Measurements from ENCODE around the gene ELMO3.

ELMO3 gene

GRCh38 chr16:67198238-67198734 is 645 bp upstream of the ELMO3 start:
- DNase-seq (ENCODE audit: low read depth in 2 of 2), result no peak

GRCh38 chr16:67199808-67200198 is 872 bp downstream of the ELMO3 start:
- no peak for DNase-seq (ENCODE audit: low read depth in 2 of 2)

- no peak for DNase-seq (ENCODE audit: low read depth in 2 of 2)
Measured at GRCh38 chr16:67200491-67200890, 1.6 kb downstream of the ELMO3 start.

GRCh38 chr16:67201411-67202345 is 2.7 kb downstream of the ELMO3 start:
- no peak for DNase-seq (ENCODE audit: low read depth in 2 of 2)

GRCh38 chr16:67202426-67202825 is 3.5 kb downstream of the ELMO3 start:
- no peak for DNase-seq (ENCODE audit: low read depth in 2 of 2)

GRCh38 chr16:67202956-67203493 is 4.1 kb downstream of the ELMO3 start:
- no peak for DNase-seq (ENCODE audit: low read depth in 2 of 2)

- DNase-seq (ENCODE audit: low read depth in 2 of 2), result no peak
Measured at GRCh38 chr16:67204076-67204475, 5.1 kb downstream of the ELMO3 start.

- no peak for DNase-seq (ENCODE audit: low read depth in 2 of 2)
Measured at GRCh38 chr16:67206129-67206837, 7.4 kb downstream of the ELMO3 start.

- no peak for DNase-seq (ENCODE audit: low read depth in 2 of 2)
Measured at GRCh38 chr16:67206838-67207248, 7.9 kb downstream of the ELMO3 start.

- DNase-seq (ENCODE audit: low read depth in 2 of 2), result no peak
Measured at GRCh38 chr16:67207249-67208091, 8.5 kb downstream of the ELMO3 start.

- no peak for DNase-seq (ENCODE audit: low read depth in 2 of 2)
Measured at GRCh38 chr16:67208154-67208896, 9.4 kb downstream of the ELMO3 start.

GRCh38 chr16:67209565-67209964 is 10.6 kb downstream of the ELMO3 start:
- no peak for DNase-seq (ENCODE audit: low read depth in 2 of 2)

- no peak for DNase-seq (ENCODE audit: low read depth in 2 of 2)
Measured at GRCh38 chr16:67210069-67210937, 11.4 kb downstream of the ELMO3 start.

- DNase-seq (ENCODE audit: low read depth in 2 of 2), result no peak
Measured at GRCh38 chr16:67211674-67212073, 12.7 kb downstream of the ELMO3 start.

- DNase-seq (ENCODE audit: low read depth in 2 of 2), result no peak
Measured at GRCh38 chr16:67212766-67213165, 13.8 kb downstream of the ELMO3 start.

- DNase-seq (ENCODE audit: low read depth in 2 of 2), result no peak
Measured at GRCh38 chr16:67213197-67214019, 14.5 kb downstream of the ELMO3 start.

GRCh38 chr16:67215706-67216105 is 16.8 kb downstream of the ELMO3 start:
- DNase-seq (ENCODE audit: low read depth in 2 of 2), result no peak

GRCh38 chr16:67216612-67217490 is 17.9 kb downstream of the ELMO3 start:
- DNase-seq (ENCODE audit: low read depth in 2 of 2), result no peak

Data from stimulated activated CD8-positive, alpha-beta memory T cell treated with anti-CD3 and anti-CD28 coated beads, Interleukin-7, amount 100 ng/mL, for 4 hours (primary cell).